ENCODE measurements around the gene PDGFD. TPM values are rescaled to one million over a fixed set of nuclear protein-coding genes. Genes with fewer than 3 reads are reported as not detected.
A peak's percentile ranks its signal among the peaks of the same experiment; 100 is the strongest.

Gene PDGFD
- total RNA-seq, 4 donors from 2014 or later: 4.4 to 26.4 (median 13.1) TPM

DNA sequence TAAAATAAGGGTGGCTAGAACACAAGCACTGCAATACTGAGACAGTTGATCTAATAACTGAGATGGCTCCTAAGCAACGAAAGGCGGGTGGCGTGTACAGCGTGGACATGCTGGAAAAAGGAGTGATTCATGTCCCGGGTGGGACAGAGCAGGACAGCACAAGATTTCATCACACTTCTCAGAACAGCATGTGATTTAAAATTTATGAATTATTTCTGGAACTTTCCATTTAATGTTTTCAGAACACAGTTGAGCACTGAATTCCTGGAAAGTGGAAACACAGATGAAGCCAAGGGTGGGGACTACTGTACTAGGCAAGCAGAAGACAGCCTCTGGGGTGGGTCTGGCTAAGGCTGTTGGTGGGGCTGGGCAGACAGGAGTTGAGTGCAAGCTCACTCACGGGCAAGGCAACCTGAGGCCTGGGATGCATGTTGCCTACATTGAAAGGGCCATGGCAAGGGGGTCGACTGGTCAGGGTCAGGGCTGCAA lies 293.1 kb downstream of the PDGFD start:
- peak; percentile 96 for ATAC-seq
- no peaks in the 10 kb centered on the region for H3K4me1 ChIP-seq
- no peak for TF ChIP-seq POLR2A (IDR thresholded peaks at IDR 0.05)
- peak; percentile 40 for TF ChIP-seq POLR2AphosphoS5 (IDR thresholded peaks at IDR 0.05)
- TF ChIP-seq, protein P1, sequence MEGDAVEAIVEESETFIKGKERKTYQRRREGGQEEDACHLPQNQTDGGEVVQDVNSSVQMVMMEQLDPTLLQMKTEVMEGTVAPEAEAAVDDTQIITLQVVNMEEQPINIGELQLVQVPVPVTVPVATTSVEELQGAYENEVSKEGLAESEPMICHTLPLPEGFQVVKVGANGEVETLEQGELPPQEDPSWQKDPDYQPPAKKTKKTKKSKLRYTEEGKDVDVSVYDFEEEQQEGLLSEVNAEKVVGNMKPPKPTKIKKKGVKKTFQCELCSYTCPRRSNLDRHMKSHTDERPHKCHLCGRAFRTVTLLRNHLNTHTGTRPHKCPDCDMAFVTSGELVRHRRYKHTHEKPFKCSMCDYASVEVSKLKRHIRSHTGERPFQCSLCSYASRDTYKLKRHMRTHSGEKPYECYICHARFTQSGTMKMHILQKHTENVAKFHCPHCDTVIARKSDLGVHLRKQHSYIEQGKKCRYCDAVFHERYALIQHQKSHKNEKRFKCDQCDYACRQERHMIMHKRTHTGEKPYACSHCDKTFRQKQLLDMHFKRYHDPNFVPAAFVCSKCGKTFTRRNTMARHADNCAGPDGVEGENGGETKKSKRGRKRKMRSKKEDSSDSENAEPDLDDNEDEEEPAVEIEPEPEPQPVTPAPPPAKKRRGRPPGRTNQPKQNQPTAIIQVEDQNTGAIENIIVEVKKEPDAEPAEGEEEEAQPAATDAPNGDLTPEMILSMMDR (IDR thresholded peaks at IDR 0.05): no peak
- no peak for TF ChIP-seq EP300 (IDR thresholded peaks at IDR 0.05)
- peak overlapping the region in 1 of 4 donors; percentile 31 for H3K27ac ChIP-seq
- 75 to 77% methylated on average over 4 to 7 of the region's 7 CpGs for WGBS, 2 donors (ENCODE audit: low coverage in 1 of 2)
- H3K36me3 ChIP-seq: no peaks in the 10 kb centered on the region
- H3K4me3 ChIP-seq: no peak overlapping the region
- no peaks in the 10 kb centered on the region for H3K9me3 ChIP-seq
- no peaks in the 10 kb centered on the region for H3K27me3 ChIP-seq

DNA sequence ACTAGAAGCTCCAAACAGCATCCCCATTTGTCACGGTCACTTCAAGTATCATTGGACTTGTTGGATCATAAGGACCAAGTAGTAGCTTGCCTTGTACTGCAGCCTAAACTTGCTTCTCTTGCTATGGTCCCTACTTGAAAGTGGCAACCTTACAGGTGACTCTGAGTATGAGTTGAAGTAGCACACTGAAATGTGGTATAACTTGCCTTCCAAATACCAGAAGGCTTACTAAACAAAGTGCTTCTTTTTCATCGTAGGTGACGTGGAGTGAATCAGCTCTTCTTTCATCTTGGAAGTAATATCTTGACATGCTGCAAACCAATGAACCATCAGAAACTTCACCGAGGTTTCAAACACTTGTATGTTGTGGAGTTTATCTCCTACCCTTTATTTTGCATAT lies 296.5 kb downstream of the PDGFD start:
- 90 to 97% methylated on average over 4 of the region's 4 CpGs for WGBS, 2 donors (ENCODE audit: low coverage in 1 of 2)
- ATAC-seq: no peak
- Histone ChIP-seq H3K36me3 (no peaks in the 10 kb centered on the region), H3K27me3 (no peaks in the 10 kb centered on the region), H3K9me3 (no peaks in the 10 kb centered on the region), H3K27ac (no peak overlapping the region), H3K4me3 (no peak overlapping the region), H3K4me1 (no peaks in the 10 kb centered on the region)
- TF ChIP-seq, protein P1 (IDR thresholded peaks at IDR 0.05): no peak

DNA sequence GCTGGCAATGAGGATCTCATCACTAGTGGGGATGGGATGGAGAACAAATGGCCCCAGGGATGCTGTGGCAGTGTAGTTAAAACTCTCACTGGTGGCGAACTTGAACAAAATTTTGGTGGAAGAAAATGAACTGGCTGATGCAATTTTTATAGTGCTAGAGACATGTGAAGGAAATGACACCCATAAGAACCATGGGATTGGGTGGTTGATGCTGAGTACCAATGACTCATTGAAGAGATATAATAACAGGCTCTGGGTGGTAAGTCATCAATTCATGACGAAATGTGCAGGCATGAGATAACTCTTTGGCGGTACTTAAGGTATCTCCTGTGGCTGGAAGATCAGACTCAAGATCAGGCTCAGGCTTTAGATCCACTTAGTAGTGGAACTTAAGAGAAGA lies 300.4 kb downstream of the PDGFD start:
- WGBS, 2 donors (ENCODE audit: low coverage in 1 of 2): 91 to 100% methylated on average over 3 of the region's 3 CpGs
- no peak for ATAC-seq
- Histone ChIP-seq H3K9me3 (no peaks in the 10 kb centered on the region), H3K27ac (no peak overlapping the region), H3K27me3 (no peaks in the 10 kb centered on the region), H3K36me3 (no peaks in the 10 kb centered on the region), H3K4me3 (no peak overlapping the region), H3K4me1 (no peaks in the 10 kb centered on the region)
- TF ChIP-seq POLR2AphosphoS5 (IDR thresholded peaks at IDR 0.05): no peak
- no peak for TF ChIP-seq POLR2A (IDR thresholded peaks at IDR 0.05)
- no peak for TF ChIP-seq EP300 (IDR thresholded peaks at IDR 0.05)
- TF ChIP-seq, protein P1 (IDR thresholded peaks at IDR 0.05): no peak

DNA sequence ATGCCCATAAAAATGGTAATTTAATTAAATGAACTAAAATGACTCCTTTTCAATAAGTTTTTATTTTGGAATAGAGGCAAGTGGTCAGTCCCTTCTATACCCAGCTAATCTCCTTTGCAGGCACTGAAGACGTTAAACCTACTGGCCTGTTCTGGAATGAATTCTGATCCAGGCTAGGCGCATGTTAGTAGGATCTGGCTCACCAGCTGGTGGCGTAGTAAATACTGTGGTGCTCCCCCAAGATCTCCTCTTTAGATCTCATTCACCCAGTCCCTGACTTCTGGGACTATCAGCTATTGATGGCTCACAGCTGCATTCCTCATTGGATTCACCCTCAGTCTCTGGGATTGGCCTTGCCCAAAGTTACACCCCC lies 301.2 kb downstream of the PDGFD start:
- no peak for ATAC-seq
- Histone ChIP-seq H3K4me1 (no peaks in the 10 kb centered on the region), H3K36me3 (no peaks in the 10 kb centered on the region), H3K27ac (no peak overlapping the region), H3K4me3 (no peak overlapping the region), H3K27me3 (no peaks in the 10 kb centered on the region), H3K9me3 (no peaks in the 10 kb centered on the region)
- TF ChIP-seq, protein P1 (IDR thresholded peaks at IDR 0.05): no peak
- TF ChIP-seq POLR2A (IDR thresholded peaks at IDR 0.05) (no peak), EP300 (IDR thresholded peaks at IDR 0.05) (no peak), POLR2AphosphoS5 (IDR thresholded peaks at IDR 0.05) (no peak)
- 73 to 97% methylated on average over 2 to 3 of the region's 3 CpGs for WGBS, 2 donors (ENCODE audit: low coverage in 1 of 2)

DNA sequence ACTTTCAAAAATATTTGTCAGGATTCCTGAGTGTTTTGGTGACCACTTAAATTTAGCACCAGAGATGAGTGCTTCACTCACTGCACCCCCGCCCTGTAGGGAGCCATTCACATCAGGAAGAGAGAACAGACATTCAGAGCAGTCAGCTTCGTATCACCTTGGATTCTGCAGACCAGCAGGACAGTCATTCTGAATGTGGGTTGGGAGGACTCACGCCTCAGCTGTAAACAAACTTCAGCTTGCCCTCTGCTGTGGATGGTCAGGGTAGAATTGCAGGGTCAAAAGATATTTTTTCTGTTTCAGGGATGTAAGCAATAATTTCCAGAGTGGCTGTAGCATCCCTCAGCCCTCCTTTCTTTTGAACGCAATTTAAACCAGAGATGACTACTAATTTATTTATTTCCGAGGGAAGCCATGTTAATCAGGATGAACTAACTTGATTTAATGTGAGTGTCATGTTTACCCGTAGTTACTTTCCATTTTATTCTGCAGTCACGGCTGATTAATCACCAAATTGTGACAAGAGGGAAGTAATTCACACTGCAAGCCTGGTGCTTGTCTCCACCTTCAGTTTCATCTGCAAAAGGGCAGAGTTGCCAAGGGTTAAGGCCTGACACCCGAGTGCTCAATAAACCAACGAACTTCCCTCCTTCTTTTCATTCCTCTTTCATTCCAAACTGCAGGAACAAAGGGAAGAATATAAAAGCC lies 301.7 kb downstream of the PDGFD start:
- Histone ChIP-seq H3K9me3 (peaks cover 0 to under 1% (median 0%) of the 10 kb centered on the region in 3 donors), H3K4me1 (no peaks in the 10 kb centered on the region), H3K4me3 (no peak overlapping the region), H3K27me3 (no peaks in the 10 kb centered on the region), H3K27ac (no peak overlapping the region), H3K36me3 (no peaks in the 10 kb centered on the region)
- no peak for TF ChIP-seq EP300 (IDR thresholded peaks at IDR 0.05)
- 67 to 74% methylated on average over 4 to 9 of the region's 9 CpGs for WGBS, 2 donors (ENCODE audit: low coverage in 1 of 2)
- no peak for ATAC-seq

Other genes with a start within 250 kb of the PDGFD start
- under 1 TPM in 1 of 4 donors, not detected in 3; 0.12 TPM for gene DDI1, start 127.5 kb downstream of the PDGFD start, total RNA-seq